ENCODE measurements around the gene TAF15.

The TAF15 gene

DNA sequence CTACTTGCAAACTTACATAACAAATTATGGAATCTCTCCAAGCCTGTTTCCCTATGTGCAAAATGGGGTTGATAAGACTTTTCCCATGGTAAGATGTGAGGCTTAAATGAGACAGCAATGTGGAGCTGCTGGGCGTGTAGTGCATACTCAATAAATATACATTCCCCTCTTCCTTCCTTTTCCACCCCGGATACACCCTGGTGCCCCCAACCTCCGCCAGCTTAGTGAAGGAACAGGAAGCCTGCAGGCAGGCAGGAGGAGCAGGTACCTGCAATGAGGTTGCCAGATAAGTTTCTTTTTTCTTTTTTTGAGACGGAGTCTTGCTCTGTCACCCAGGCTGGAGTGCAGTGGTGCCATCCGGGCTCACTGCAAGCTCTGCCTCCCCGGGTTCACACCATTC lies 33.7 kb upstream of the TAF15 start:
- TF ChIP-seq, protein P1, sequence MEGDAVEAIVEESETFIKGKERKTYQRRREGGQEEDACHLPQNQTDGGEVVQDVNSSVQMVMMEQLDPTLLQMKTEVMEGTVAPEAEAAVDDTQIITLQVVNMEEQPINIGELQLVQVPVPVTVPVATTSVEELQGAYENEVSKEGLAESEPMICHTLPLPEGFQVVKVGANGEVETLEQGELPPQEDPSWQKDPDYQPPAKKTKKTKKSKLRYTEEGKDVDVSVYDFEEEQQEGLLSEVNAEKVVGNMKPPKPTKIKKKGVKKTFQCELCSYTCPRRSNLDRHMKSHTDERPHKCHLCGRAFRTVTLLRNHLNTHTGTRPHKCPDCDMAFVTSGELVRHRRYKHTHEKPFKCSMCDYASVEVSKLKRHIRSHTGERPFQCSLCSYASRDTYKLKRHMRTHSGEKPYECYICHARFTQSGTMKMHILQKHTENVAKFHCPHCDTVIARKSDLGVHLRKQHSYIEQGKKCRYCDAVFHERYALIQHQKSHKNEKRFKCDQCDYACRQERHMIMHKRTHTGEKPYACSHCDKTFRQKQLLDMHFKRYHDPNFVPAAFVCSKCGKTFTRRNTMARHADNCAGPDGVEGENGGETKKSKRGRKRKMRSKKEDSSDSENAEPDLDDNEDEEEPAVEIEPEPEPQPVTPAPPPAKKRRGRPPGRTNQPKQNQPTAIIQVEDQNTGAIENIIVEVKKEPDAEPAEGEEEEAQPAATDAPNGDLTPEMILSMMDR (IDR thresholded peaks at IDR 0.05; ENCODE audit: insufficient read depth, low read length, poor library complexity, severe bottlenecking), result no peak

DNA sequence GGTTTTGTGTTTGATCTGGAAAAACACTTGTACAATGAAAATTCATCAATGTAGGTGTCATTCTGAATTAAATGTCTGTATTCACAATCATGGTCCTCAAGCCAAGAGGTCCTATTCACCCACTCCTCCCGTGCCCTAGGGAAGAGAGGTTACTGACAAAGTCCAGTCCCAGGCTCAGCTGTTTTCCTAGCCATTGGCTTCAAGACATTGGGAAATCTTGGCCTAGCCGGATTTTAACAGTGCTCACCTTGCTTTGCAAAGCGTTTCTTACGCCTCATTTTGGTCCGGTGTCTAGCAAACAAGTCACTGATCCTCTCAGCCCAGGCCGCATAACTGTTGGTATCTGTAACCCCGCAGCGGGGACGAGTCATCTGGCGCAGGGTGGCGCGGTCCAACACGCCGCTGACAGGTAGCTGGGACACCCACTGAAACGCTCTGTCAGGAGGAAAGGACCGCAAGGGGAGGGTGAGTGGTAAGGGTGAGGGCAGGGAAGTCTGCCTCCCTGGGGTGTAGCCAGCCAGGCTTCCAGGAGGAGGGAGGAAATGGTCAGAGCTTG lies 30.6 kb upstream of the TAF15 start:
- no peak for DNase-seq (ENCODE audit: extremely low read depth, insufficient read length)
- Histone ChIP-seq H3K27me3 (replicated peaks; ENCODE audit: control insufficient read depth, insufficient read depth, low read length) (peaks cover 3% of the 10 kb centered on the region; the same call in 1 of the 2 replicates), H3K36me3 (ENCODE audit: control insufficient read depth, insufficient read depth, low read length) (no peaks in the 10 kb centered on the region), H3K4me3 (replicated peaks; ENCODE audit: low read depth, low read length) (no peak overlapping the region)
- TF ChIP-seq, protein P1 (IDR thresholded peaks at IDR 0.05; ENCODE audit: insufficient read depth, low read length, poor library complexity, severe bottlenecking), result no peak

More for the DNA sequence above, 33.7 kb upstream of the TAF15 start:
- no peaks in the 10 kb centered on the region for H3K36me3 ChIP-seq (ENCODE audit: control insufficient read depth, insufficient read depth, low read length)
- H3K27me3 ChIP-seq (replicated peaks; ENCODE audit: control insufficient read depth, insufficient read depth, low read length), result peaks cover 3% of the 10 kb centered on the region; the same call in 1 of the 2 replicates
- no peak overlapping the region for H3K4me3 ChIP-seq (replicated peaks; ENCODE audit: low read depth, low read length)
- DNase-seq (ENCODE audit: extremely low read depth, insufficient read length), result no peak

GRCh38 chr17:35780950-35781349 lies 28.3 kb upstream of the TAF15 start:
- H3K27me3 ChIP-seq (replicated peaks; ENCODE audit: control insufficient read depth, insufficient read depth, low read length), result peaks cover 4% of the 10 kb centered on the region
- TF ChIP-seq, protein P1 (IDR thresholded peaks at IDR 0.05; ENCODE audit: insufficient read depth, low read length, poor library complexity, severe bottlenecking), result no peak
- H3K36me3 ChIP-seq (ENCODE audit: control insufficient read depth, insufficient read depth, low read length), result no peaks in the 10 kb centered on the region
- no peak overlapping the region for H3K4me3 ChIP-seq (replicated peaks; ENCODE audit: low read depth, low read length)
- no peak for DNase-seq (ENCODE audit: extremely low read depth, insufficient read length)

DNA sequence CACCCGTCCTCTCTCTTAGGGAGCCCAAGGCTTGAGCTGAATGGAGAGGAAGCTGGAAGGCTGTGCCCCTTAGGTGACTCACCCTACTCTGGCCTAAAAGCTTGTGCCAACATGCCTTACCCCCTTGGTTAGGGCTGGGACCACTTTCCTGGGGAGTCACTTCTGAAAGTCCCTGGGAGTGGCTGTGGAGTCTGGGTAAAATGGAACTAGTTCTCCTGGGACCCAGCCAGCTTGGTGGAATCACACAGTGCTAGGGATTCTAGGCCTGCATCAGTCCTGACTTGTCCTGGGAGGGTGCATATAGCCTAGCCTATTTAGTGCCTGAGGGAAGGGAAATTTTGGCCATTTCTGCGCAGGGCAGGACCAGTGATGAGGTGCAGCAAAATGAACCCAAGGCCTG lies 24.4 kb upstream of the TAF15 start:
- Histone ChIP-seq H3K4me3 (replicated peaks; ENCODE audit: low read depth, low read length) (no peak overlapping the region), H3K36me3 (ENCODE audit: control insufficient read depth, insufficient read depth, low read length) (no peaks in the 10 kb centered on the region), H3K27me3 (replicated peaks; ENCODE audit: control insufficient read depth, insufficient read depth, low read length) (peaks cover 3% of the 10 kb centered on the region)
- DNase-seq (ENCODE audit: extremely low read depth, insufficient read length), result no peak
- TF ChIP-seq, protein P1 (IDR thresholded peaks at IDR 0.05; ENCODE audit: insufficient read depth, low read length, poor library complexity, severe bottlenecking), result no peak

DNA sequence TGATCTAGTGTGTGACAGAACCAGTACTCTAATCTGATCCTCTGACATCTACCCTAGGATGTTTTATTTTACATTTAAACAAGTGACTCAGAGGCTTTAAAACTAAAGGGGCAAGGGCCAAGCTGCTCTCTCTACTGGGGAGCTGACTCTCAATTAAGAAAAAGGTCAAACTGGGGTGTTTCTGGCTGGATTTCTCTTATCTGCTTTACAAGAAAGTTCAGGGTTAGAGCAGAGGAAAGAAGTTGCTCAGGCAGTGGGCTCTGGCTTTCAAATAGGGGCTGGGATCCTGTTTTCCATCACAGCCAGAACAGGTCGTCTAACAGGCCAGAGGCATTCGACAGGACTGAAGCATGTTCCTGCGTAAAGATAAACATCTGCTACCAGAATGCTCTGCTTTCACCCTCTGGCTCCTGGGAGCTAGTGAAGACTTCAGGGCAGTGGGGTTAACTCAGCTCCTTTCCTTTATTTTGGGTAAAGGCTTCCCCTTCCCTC lies 22.3 kb upstream of the TAF15 start:
- H3K27me3 ChIP-seq (replicated peaks; ENCODE audit: control insufficient read depth, insufficient read depth, low read length), result peaks cover 4% of the 10 kb centered on the region
- DNase-seq (ENCODE audit: extremely low read depth, insufficient read length), result no peak
- TF ChIP-seq, protein P1 (IDR thresholded peaks at IDR 0.05; ENCODE audit: insufficient read depth, low read length, poor library complexity, severe bottlenecking), result no peak
- H3K36me3 ChIP-seq (ENCODE audit: control insufficient read depth, insufficient read depth, low read length), result no peaks in the 10 kb centered on the region
- no peak overlapping the region for H3K4me3 ChIP-seq (replicated peaks; ENCODE audit: low read depth, low read length)
